GM18867 (cell line): ENCODE measurements around the gene ADAMTS13.

Source experiments
- ATAC-seq: cut with Tn5 transposase; IDR thresholded peaks from one replicate; pipeline ENCODE4 v1.9.1; 2021; ENCODE audit warnings: mild to moderate bottlenecking, moderate library complexity; ENCODE audit not compliant: unreplicated experiment

The ADAMTS13 gene

DNA sequence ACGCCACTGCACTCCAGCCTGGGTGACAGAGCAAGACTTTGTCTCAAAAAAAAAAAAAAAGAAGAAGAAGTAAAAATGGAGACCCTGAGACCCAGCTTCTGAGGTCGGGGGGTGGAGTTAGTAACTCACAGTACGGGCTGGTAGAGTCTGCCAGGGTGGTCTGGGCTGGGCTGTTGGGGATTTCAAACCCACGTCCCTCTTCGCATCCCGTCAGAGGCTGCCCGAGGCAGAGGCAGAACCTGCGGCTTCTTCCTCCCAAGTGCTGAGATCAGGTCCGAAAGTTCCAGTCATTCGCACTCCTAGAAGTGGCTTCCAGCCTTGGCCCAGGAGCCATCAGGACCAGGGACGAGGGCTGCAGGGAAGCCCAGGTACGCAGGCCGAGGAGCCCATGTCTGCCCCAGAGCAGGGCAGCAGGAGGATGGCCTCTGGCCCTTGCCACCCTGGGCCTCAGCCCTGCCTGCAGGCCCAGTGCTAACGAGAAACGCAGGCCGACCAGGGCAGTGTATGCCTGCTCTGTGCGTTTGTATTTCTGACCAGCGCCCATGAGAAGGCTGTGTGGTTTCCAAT, 66.6 kb downstream of the ADAMTS13 start:
- no peak for ATAC-seq

DNA sequence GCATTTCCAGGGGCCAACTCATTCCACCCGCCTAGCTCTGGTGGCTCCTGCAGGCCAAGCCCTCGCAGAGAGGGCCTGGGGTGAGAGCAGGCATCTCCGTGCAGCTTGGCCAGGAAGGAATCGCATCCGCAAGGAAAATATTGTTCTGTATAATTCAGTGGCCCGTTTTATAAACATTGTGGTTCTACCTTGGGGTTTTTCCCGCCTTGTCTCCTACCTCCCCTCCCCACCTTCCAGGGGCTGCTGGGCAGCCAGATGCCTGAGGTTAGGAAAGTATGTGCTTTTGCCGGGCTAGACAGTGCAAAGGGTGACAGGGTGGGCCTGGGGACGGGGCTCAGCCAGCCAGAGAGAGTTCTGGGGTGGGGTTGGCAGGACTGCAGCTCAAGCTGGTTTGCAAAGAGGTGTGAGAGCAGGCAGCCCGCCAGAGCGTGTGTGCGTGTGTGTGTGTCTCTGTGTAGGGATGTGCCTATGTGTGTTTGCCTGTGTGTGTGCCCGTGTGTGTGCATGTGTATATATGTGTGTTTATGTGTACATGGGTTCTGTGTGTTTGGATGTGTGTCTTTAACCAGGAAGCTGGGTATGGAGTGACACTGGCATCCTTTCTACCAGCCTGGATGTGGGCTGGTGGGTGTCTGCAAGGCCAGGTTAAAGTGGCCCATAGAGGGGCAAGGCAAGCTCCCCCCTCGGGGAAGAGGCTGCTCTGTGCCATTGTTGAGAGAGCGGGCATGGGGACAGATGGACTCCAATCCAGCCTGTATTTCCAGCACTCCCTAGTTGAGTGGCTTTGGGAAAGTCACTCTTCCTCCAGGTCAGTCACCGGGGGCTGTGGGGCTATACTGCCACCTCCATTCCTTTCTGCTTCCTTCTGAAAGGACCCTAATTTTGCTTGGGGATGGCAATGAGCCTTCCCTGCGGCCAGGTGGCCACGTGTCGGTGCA, 67.4 kb downstream of the ADAMTS13 start:
- no peak for ATAC-seq

- ATAC-seq = no peak
Measured at GRCh38 chr9:133490201-133490681, 68.1 kb downstream of the ADAMTS13 start.

DNA sequence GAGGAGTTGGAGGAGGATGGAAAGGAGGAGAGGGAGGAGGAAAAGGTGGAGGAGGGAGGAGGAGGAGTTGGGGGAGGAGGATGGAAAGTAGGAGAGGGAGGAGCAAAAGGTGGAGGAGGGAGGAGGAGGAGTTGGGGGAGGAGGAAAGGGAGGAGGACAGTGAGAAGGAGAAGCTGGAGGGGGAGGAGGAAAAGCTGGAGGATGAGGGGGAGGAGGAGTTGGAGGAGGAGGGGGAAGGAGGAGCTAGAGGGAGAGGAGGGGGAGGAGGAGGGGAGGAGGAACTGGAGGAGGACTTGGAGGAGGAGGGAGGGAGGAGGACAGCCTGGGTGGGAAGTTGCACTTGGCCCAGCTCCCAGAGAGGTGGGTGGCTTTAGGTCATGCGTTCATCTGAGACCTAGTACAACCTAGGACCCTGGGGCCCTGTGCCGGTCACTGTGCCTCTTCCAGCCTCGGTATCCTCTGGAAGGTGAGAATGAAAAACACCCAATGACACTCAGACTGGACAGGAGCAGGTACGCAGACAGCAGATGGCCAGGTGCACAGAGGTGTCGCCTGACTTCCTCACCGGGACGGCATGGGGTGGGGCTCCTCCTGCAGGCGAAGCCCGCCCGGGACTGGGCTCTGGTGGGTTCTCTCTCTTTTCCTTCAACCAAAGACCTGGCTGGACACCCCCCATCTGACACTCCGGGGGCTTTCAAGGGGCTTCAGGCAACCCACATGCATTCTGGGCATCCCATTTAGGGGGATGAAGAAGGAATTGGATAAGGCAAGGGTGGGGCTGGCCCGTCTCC, 68.9 kb downstream of the ADAMTS13 start:
- no peak for ATAC-seq

DNA sequence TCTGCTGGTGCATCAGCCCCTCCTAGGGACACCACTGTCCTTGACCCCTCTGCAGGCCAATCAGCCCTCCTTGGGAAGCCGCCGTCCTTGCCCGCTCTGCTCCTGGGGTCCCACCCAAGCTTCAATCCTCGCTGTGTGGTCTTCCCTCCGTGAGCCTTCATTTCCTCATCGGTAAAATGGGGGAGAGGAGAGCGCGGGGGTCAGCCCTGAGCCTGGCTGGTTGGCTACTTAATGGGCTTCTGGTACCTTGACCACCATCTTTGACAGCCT, 69.4 kb downstream of the ADAMTS13 start:
- no peak for ATAC-seq

GRCh38 chr9:133492061-133493021, 70.2 kb downstream of the ADAMTS13 start:
- ATAC-seq = no peak

GRCh38 chr9:133493428-133493827, 71.3 kb downstream of the ADAMTS13 start:
- no peak for ATAC-seq

GRCh38 chr9:133493845-133494540, 71.8 kb downstream of the ADAMTS13 start:
- ATAC-seq = no peak

DNA sequence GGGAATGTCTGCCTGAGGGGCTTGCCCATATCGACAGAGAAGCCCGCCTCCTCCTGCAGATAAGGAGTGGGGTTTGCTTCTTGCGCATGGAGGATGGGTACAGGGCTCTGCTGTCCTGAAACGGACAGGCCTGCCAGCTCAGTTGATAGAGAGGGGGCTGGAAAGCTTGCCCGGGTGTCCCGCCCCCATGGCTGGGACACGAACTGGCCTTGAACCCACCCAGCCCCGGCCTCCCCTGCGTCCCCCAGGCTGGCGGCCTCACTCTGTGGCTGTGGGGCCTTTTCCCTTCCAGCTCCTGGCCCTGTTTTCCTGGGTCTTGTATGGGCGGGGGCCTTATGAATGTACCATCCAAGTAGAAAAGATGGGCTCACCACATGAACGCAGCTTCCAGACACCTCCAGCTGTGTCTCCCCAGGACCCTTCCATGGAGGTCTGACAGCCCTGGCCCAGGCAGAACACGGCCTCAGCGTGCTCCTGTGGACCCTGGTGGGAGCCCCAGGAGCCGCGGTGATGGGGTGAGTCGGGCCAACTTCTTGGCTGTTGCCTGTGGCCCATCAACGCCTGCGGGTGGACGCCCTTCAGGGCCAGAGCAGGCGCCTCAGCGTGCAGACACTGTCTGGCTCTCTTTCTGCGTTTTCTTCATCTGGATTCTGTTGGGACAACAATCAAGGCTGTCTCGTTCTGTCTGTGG, 72.6 kb downstream of the ADAMTS13 start:
- no peak for ATAC-seq

DNA sequence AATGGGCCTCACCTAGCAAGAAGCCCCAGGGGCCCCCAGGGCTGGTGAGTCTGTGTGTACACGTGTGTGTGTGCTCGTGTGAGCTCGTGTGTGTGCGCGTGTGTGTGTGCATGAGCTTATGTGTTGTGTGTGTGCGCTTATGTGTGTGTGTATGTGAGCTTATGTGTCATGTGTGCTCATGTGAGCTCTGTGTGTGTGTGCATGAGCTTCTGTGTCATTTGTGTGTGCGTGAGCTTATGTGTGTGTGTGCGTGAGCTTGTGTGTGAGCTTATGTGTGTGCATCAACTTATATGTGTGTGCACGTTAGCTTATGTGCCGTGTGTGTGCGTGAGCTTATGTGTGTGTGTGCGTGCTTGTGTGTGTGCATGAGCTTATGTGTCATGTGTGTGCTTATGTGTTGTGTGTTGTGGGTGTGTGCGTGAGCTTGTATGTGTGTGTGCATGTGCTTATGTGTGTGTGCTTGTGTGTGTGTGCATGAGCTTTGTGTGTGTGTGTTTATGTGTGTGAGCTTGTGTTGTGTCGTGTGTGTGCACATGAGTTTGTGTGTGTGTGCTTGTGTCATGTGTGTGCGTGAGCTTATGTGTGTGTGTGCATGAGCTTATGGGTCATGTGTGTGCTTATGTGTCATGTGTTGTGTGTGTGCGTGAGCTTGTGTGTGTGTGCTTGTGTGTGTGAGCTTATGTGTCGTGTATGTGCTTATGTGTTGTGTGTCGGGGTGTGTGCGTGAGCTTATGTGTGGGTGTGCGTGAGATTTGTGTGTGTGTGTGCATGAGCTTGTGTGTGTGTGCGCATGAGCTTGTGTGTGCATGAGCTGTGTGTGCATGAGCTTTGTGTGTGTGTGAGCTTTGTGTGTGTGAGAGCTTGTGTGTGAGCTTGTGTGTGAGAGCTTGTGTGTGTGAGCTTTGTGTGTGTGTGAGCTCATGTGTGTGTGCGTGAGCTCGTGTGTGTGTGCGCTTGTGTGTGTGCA, 73.4 kb downstream of the ADAMTS13 start:
- no peak for ATAC-seq

GRCh38 chr9:133496861-133497842, 75.0 kb downstream of the ADAMTS13 start:
- no peak for ATAC-seq

DNA sequence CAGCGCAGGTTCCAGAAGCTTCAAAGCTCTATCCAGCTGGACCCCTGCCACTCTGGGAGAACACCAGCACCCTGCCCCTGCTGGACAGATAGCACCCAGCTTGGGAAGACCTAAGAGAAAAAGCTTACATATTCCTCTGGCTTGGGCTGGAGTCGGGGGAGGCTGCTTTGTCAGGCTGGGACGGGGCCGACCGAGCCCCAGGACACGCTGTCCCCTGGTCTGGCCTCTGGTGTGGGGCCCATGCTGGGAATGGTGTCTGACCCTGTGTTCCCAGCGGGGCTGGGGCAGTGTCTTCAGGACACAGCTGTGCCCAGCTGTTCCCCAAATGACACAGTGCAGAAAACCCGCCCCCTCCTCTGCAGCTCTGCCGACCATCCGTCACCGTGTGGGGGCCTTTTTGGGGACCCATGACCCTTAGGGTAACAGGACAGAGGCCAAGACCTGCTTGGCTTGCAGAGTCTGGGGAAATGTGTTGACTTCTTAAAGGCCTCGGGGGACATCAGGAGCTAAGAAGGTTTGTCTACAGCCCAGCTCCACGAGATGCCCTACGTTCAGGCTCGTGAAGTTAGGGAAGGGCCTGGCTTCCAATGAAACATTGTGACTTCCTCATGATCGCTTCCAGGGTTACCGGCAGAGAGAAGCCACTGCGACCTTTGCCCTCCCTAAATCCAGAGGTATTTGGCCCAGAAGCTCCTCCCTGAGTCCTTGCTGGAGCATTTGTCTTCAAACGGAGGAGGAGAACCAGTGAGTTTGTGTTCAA, 77.1 kb downstream of the ADAMTS13 start:
- no peak for ATAC-seq

- ATAC-seq = no peak
Measured at GRCh38 chr9:133499892-133500270, 77.7 kb downstream of the ADAMTS13 start.

DNA sequence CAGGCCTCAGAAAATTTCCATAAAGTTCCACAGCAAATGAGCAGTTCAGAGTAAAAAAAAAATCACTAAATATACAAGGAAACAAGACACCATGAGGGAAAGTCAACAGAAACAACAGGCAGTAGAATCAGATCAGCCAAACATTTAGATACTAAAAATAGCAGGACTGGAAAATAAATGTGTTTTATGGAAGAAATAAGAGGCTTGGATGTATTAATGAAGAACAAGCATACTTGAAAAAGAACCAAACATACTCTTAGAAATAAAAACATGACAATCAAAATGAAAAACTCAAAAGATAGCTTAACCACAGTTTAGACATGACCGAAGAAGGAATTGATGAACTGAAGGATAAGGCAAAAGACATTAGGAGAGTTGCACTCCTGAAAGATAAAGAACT, 79.9 kb downstream of the ADAMTS13 start:
- ATAC-seq = no peak

DNA sequence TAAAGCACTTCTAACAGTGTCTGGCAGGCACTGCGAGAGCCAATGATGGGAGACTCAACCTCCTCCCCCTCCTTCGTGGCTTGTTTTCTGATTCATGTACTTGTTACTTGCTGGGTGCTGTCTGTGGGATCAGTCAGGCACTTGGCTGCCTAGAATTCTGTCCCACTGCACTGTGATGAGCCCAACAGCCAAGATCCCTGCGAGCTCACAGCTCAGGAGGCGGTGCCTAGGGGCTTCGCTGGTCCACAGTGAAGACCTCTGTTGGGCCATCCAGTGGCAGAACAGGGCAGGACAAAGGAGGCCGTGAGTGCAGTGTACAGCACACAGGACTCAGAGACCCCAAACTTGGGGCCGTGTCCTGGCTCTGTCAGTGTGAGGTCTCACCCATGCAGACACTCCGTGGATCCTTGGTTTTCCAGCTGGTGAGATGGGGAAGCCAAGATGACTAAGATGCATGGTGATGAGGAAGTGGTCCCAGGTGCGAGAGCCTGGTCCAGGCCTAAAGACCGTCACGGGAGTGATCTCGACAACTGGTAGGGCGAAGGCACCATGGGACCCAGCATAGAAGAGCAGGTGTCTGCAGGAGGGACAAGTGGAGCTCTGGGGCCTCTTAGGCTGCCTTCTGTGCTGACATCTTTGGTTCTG, 83.1 kb downstream of the ADAMTS13 start:
- ATAC-seq = no peak
